ENCODE measurements around the gene GRK3. TPM values are rescaled to one million over a fixed set of nuclear protein-coding genes. Genes with fewer than 3 reads are reported as not detected.
"Not testable (repeated sequence)": the region's sequence is repeated elsewhere in the genome, so short reads cannot be mapped to it uniquely, and the experiment has no call there.

The GRK3 gene
- total RNA-seq, 1 experiment from 2014 or later: 0.37 TPM

- H3K4me2 ChIP-seq; H3K79me2 ChIP-seq (ENCODE audit: low read depth); H3F3A ChIP-seq (ENCODE audit: insufficient read depth, low read depth); BruUV-seq (replicated peaks); CTCF ChIA-PET; POLR2A ChIA-PET (ENCODE audit: unreplicated experiment); H3K4me1 ChIP-seq (replicated peaks; ENCODE audit: insufficient read depth); H4K20me1 ChIP-seq (ENCODE audit: insufficient read depth); H3K9me2 ChIP-seq (ENCODE audit: insufficient read depth); H3K9me3 ChIP-seq (ENCODE audit: insufficient read depth, low read depth); H2AFZ ChIP-seq; H3K4me3 ChIP-seq; H3K27ac ChIP-seq; DNase-seq; intact Hi-C loops (cut with micrococcal nuclease; ENCODE audit: unreplicated experiment); H3K36me3 ChIP-seq (ENCODE audit: low read depth): not testable (repeated sequence)
- peaks cover 43% of the 10 kb centered on the region for H3K27me3 ChIP-seq (ENCODE audit: insufficient read depth, low read depth)
Observed at GRCh38 chr22:25561927-25562326, 2.5 kb upstream of the GRK3 start.

DNA sequence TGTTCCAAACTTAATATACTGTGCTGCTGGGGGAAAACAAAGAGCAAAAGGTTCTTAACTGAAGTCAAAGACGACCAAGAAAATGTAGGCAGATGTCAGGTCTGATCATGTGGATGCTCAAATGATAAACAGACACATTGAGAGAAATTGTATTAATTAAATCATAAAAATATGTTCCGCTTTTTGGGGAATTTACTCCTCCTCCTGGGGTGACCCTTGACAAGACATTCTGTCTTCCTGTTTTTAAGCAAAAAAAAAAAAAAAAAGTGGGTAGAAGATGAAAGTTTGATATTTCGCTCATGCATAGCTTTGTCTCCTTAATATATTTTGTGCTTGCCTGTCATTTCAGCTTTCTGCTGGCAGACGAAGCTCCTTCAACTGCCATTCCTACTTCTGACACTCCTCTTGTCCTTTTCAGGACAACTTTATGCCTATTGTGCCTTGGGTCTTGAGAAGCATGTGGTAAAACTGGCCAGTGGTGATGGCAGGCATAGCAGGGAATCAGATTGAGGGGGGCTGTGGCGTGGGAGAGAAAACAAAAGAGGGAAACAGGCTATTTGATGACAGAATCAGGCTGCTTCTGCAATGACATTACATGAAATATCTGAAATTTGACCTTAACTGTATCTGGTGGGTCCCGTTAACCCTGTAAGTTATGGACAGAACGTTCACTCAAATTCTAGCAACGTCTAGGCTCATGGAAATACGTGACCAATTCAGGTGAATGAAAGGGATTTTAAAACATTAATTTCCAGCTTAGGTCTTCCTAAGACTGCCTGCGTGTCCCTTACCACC lies 1.3 kb upstream of the GRK3 start:
- H3K9me3 ChIP-seq (ENCODE audit: insufficient read depth, low read depth); H4K20me1 ChIP-seq (ENCODE audit: insufficient read depth); BruUV-seq (replicated peaks); H3F3A ChIP-seq (ENCODE audit: insufficient read depth, low read depth); CTCF ChIA-PET; H3K4me1 ChIP-seq (replicated peaks; ENCODE audit: insufficient read depth); H3K79me2 ChIP-seq (ENCODE audit: low read depth); H3K27ac ChIP-seq; H3K9me2 ChIP-seq (ENCODE audit: insufficient read depth); POLR2A ChIA-PET (ENCODE audit: unreplicated experiment); DNase-seq; intact Hi-C loops (cut with micrococcal nuclease; ENCODE audit: unreplicated experiment); H3K36me3 ChIP-seq (ENCODE audit: low read depth): not testable (repeated sequence)
- peak overlapping the region; percentile 62; the same call in 1 of the 2 replicates for H2AFZ ChIP-seq
- H3K4me2 ChIP-seq: peak overlapping the region; percentile 75
- H3K27me3 ChIP-seq (ENCODE audit: insufficient read depth, low read depth): peaks cover 51% of the 10 kb centered on the region
- H3K4me3 ChIP-seq: peak overlapping the region; percentile 53; the same call in 1 of the 2 replicates

GRCh38 chr22:25563761-25564319 lies 635 bp upstream of the GRK3 start:
- no TSS peak for BruUV-seq (replicated peaks)
- Histone ChIP-seq H3K27me3 (ENCODE audit: insufficient read depth, low read depth) (peaks cover 51% of the 10 kb centered on the region), H3K9me3 (ENCODE audit: insufficient read depth, low read depth) (no peaks in the 10 kb centered on the region), H3K27ac (no peak overlapping the region), H3K4me1 (replicated peaks; ENCODE audit: insufficient read depth) (no peaks in the 10 kb centered on the region), H3K4me3 (peak overlapping the region; percentile 53), H3K4me2 (peak overlapping the region; percentile 75), H3K9me2 (ENCODE audit: insufficient read depth) (no peaks in the 10 kb centered on the region), H3K79me2 (ENCODE audit: low read depth) (no peaks in the 10 kb centered on the region), H3F3A (ENCODE audit: insufficient read depth, low read depth) (no peaks in the 10 kb centered on the region), H3K36me3 (ENCODE audit: low read depth) (no peaks in the 10 kb centered on the region), H4K20me1 (ENCODE audit: insufficient read depth) (no peaks in the 10 kb centered on the region), H2AFZ (peak overlapping the region; percentile 62; the same call in 1 of the 2 replicates)
- CTCF ChIA-PET: no interaction called here
- intact Hi-C loops (cut with micrococcal nuclease; ENCODE audit: unreplicated experiment): no loop called here
- no peak for TF ChIP-seq EZH2 (IDR thresholded peaks at IDR 0.05; ENCODE audit: low read depth)
- TF ChIP-seq, protein P1, sequence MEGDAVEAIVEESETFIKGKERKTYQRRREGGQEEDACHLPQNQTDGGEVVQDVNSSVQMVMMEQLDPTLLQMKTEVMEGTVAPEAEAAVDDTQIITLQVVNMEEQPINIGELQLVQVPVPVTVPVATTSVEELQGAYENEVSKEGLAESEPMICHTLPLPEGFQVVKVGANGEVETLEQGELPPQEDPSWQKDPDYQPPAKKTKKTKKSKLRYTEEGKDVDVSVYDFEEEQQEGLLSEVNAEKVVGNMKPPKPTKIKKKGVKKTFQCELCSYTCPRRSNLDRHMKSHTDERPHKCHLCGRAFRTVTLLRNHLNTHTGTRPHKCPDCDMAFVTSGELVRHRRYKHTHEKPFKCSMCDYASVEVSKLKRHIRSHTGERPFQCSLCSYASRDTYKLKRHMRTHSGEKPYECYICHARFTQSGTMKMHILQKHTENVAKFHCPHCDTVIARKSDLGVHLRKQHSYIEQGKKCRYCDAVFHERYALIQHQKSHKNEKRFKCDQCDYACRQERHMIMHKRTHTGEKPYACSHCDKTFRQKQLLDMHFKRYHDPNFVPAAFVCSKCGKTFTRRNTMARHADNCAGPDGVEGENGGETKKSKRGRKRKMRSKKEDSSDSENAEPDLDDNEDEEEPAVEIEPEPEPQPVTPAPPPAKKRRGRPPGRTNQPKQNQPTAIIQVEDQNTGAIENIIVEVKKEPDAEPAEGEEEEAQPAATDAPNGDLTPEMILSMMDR (conservative IDR thresholded peaks at IDR 0.05): no peak
- POLR2A ChIA-PET (ENCODE audit: unreplicated experiment): no interaction called here
- no peak for DNase-seq

DNA sequence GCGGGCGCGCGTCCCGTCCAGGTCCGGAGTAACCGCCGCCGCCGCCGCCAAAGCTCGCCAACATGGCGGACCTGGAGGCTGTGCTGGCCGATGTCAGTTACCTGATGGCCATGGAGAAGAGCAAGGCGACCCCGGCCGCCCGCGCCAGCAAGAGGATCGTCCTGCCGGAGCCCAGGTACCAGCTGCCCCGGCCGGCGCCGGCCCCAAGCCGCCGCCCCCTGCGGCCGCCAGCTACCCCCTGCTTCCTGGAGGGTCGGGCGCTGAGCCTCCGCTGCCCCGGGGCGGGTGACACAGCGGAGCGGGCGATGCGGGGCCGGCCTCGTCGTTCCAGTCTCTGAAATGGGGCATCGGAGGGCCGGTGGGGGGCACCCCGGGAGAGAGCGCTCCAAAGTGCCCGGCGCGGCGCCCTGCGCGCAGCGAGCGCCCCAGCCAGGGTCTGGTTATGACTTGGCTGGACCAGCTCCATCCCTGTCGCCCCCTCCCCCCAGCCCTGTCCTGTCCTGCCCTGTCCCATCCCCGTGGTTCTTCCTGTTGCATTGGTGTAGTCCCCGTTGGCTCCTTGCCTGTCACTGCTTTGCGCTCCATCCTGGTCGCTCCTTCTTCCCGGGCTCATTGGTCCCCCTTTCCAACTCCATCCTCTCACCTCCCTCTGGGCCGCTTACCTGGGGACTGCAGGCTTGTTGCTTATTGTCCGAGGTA lies 653 bp downstream of the GRK3 start:
- H3K4me1 ChIP-seq (replicated peaks; ENCODE audit: insufficient read depth): no peaks in the 10 kb centered on the region
- TF ChIP-seq EZH2 (IDR thresholded peaks at IDR 0.05; ENCODE audit: low read depth): no peak
- TF ChIP-seq, protein P1 (conservative IDR thresholded peaks at IDR 0.05): no peak
- ChIA-PET CTCF (no interaction called here), POLR2A (ENCODE audit: unreplicated experiment) (no interaction called here)
- no peaks in the 10 kb centered on the region for H3K36me3 ChIP-seq (ENCODE audit: low read depth)
- H3K79me2 ChIP-seq (ENCODE audit: low read depth): no peaks in the 10 kb centered on the region
- no peaks in the 10 kb centered on the region for H3F3A ChIP-seq (ENCODE audit: insufficient read depth, low read depth)
- no peaks in the 10 kb centered on the region for H3K9me2 ChIP-seq (ENCODE audit: insufficient read depth)
- H2AFZ ChIP-seq: no peak overlapping the region
- H3K9me3 ChIP-seq (ENCODE audit: insufficient read depth, low read depth): no peaks in the 10 kb centered on the region
- H3K4me3 ChIP-seq: peak overlapping the region; percentile 55; the same call in 1 of the 2 replicates
- H4K20me1 ChIP-seq (ENCODE audit: insufficient read depth): no peaks in the 10 kb centered on the region
- DNase-seq: no peak
- H3K27ac ChIP-seq: no peak overlapping the region
- BruUV-seq (replicated peaks): no TSS peak
- H3K4me2 ChIP-seq: peak overlapping the region; percentile 53
- intact Hi-C loops (cut with micrococcal nuclease; ENCODE audit: unreplicated experiment): no loop called here
- H3K27me3 ChIP-seq (ENCODE audit: insufficient read depth, low read depth): peaks cover 51% of the 10 kb centered on the region; the same call in 1 of the 2 replicates
